HEK293 (cell line): ENCODE results near the gene PDSS2.

Source experiments
- GLIS1 ChIP-seq: fragments of 450-650 bp; formaldehyde crosslinking; IDR thresholded peaks from 2 replicates; pipeline ENCODE4 v1.5.1; 2016; ENCODE audit warnings: missing biosample characterization, missing genetic modification characterization
- GLIS2 ChIP-seq: fragments of 450-650 bp; formaldehyde crosslinking; IDR thresholded peaks from 2 replicates; pipeline ENCODE4 v1.5.1; 2016; ENCODE audit warnings: missing biosample characterization, missing genetic modification characterization
- HOXC10 ChIP-seq: sonication (generic); formaldehyde crosslinking; IDR thresholded peaks from 2 replicates; pipeline ENCODE4 v1.8.1; 2023; ENCODE audit warnings: mild to moderate bottlenecking, missing genetic modification reagents
- KLF10 ChIP-seq: fragments of 450-650 bp; IDR thresholded peaks from 2 replicates; pipeline ENCODE4 v1.5.1; 2018; ENCODE audit warnings: missing biosample characterization, mild to moderate bottlenecking, missing genetic modification characterization
- KLF7 ChIP-seq: fragments of 450-650 bp; formaldehyde crosslinking; IDR thresholded peaks from 2 replicates; pipeline ENCODE4 v1.5.1; 2016; ENCODE audit warnings: missing biosample characterization, missing genetic modification characterization, borderline replicate concordance
- REPIN1 ChIP-seq: fragments of 450-650 bp; formaldehyde crosslinking; IDR thresholded peaks from 2 replicates; pipeline ENCODE4 v1.5.1; 2017; ENCODE audit warnings: missing biosample characterization, missing genetic modification characterization, low read depth
- SP3 ChIP-seq: fragments of 450-650 bp; formaldehyde crosslinking; IDR thresholded peaks from 2 replicates; pipeline ENCODE4 v1.5.1; 2016; ENCODE audit warnings: missing biosample characterization, missing genetic modification characterization
- SP7 ChIP-seq: fragments of 450-650 bp; formaldehyde crosslinking; IDR thresholded peaks from 2 replicates; pipeline ENCODE4 v1.5.1; 2016; ENCODE audit warnings: missing biosample characterization, missing genetic modification characterization
- ZBTB10 ChIP-seq: fragments of 450-650 bp; formaldehyde crosslinking; IDR thresholded peaks from 2 replicates; pipeline ENCODE4 v1.5.1; 2016; ENCODE audit warnings: missing biosample characterization, missing genetic modification characterization
- ZEB2 ChIP-seq: fragments of 450-650 bp; formaldehyde crosslinking; IDR thresholded peaks from 2 replicates; pipeline ENCODE4 v1.5.1; 2016; ENCODE audit warnings: missing biosample characterization, missing genetic modification characterization
- ZIC2 ChIP-seq: fragments of 450-650 bp; formaldehyde crosslinking; IDR thresholded peaks from 2 replicates; pipeline ENCODE4 v1.5.1; 2016; ENCODE audit warnings: missing biosample characterization, missing genetic modification characterization
- ZNF10 ChIP-seq: fragments of 450-650 bp; formaldehyde crosslinking; IDR thresholded peaks from 2 replicates; pipeline ENCODE4 v1.5.1; 2017; ENCODE audit warnings: missing biosample characterization, missing genetic modification characterization
- ZNF148 ChIP-seq: fragments of 450-650 bp; formaldehyde crosslinking; IDR thresholded peaks from 2 replicates; pipeline ENCODE4 v1.5.0; 2017; ENCODE audit warnings: missing biosample characterization, missing genetic modification characterization, borderline replicate concordance
- ZNF157 ChIP-seq: fragments of 450-650 bp; formaldehyde crosslinking; IDR thresholded peaks from 2 replicates; pipeline ENCODE4 v1.5.1; 2016; ENCODE audit warnings: missing biosample characterization, missing genetic modification characterization
- ZNF184 ChIP-seq: fragments of 450-650 bp; IDR thresholded peaks from 2 replicates; pipeline ENCODE4 v1.5.1; 2018; ENCODE audit warnings: missing biosample characterization, mild to moderate bottlenecking, missing genetic modification characterization
- ZNF26 ChIP-seq: fragments of 450-650 bp; formaldehyde crosslinking; IDR thresholded peaks from 2 replicates; pipeline ENCODE4 v1.5.1; 2016; ENCODE audit warnings: missing biosample characterization, missing genetic modification characterization
- ZNF280C ChIP-seq: fragments of 450-650 bp; formaldehyde crosslinking; IDR thresholded peaks from 2 replicates; pipeline ENCODE4 v1.5.1; 2016; ENCODE audit warnings: missing biosample characterization, missing genetic modification characterization
- ZNF426 ChIP-seq: fragments of 450-650 bp; formaldehyde crosslinking; IDR thresholded peaks from 2 replicates; pipeline ENCODE4 v1.5.1; 2017; ENCODE audit warnings: missing biosample characterization, missing genetic modification characterization, mild to moderate bottlenecking, inconsistent platforms, moderate library complexity
- ZNF48 ChIP-seq: fragments of 450-650 bp; formaldehyde crosslinking; IDR thresholded peaks from 2 replicates; pipeline ENCODE4 v1.5.1; 2016; ENCODE audit warnings: missing biosample characterization, missing genetic modification characterization
- ZNF501 ChIP-seq: fragments of 450-650 bp; formaldehyde crosslinking; IDR thresholded peaks from 2 replicates; pipeline ENCODE4 v1.5.1; 2016; ENCODE audit warnings: missing biosample characterization, missing genetic modification characterization
- ZNF514 ChIP-seq: fragments of 450-650 bp; formaldehyde crosslinking; IDR thresholded peaks from 2 replicates; pipeline ENCODE4 v1.5.1; 2016; ENCODE audit warnings: missing biosample characterization, missing genetic modification characterization
- ZNF548 ChIP-seq: fragments of 450-650 bp; formaldehyde crosslinking; IDR thresholded peaks from 2 replicates; pipeline ENCODE4 v1.5.1; 2016; ENCODE audit warnings: missing biosample characterization, missing genetic modification characterization
- ZNF692 ChIP-seq: fragments of 450-650 bp; formaldehyde crosslinking; IDR thresholded peaks from 2 replicates; pipeline ENCODE4 v1.5.1; 2016; ENCODE audit warnings: missing biosample characterization, missing genetic modification characterization
- ZNF768 ChIP-seq: fragments of 450-650 bp; formaldehyde crosslinking; IDR thresholded peaks from 2 replicates; pipeline ENCODE4 v1.5.1; 2018; ENCODE audit warnings: missing biosample characterization, mild to moderate bottlenecking, missing genetic modification characterization
- ZNF791 ChIP-seq: fragments of 450-650 bp; formaldehyde crosslinking; IDR thresholded peaks from 2 replicates; pipeline ENCODE4 v1.5.1; 2016; ENCODE audit warnings: missing biosample characterization, missing genetic modification characterization
- ZSCAN30 ChIP-seq: fragments of 450-650 bp; IDR thresholded peaks from 2 replicates; pipeline ENCODE4 v1.5.1; 2018; ENCODE audit warnings: missing biosample characterization, mild to moderate bottlenecking, missing genetic modification characterization, moderate library complexity
- ZSCAN5A ChIP-seq: fragments of 450-650 bp; formaldehyde crosslinking; IDR thresholded peaks from 2 replicates; pipeline ENCODE4 v1.5.1; 2016; ENCODE audit warnings: missing biosample characterization, missing genetic modification characterization

PDSS2 gene

GRCh38 chr6:107115695-107116327 is 343.6 kb downstream of the PDSS2 start (continued):
- TF ChIP-seq ZBTB10 (tag by site-specific recombination) (peak; percentile 43), ZNF501 (tag by site-specific recombination) (0 out of 2 replicates have a peak, but pooled peaks have one; percentile 30), ZNF48 (tag by site-specific recombination) (no peak), ZNF157 (tag by site-specific recombination) (no peak), HOXC10 (CRISPR knock-in tag) (no peak), ZNF514 (tag by site-specific recombination) (no peak), KLF10 (tag by site-specific recombination) (0 out of 2 replicates have a peak, but pooled peaks have one; percentile 41), ZNF148 (no peak), SP7 (peak; percentile 30; the same call in 1 of the 2 replicates), ZNF426 (tag by site-specific recombination) (no peak), ZNF10 (tag by site-specific recombination) (0 out of 2 replicates have a peak, but pooled peaks have one; percentile 15), ZIC2 (tag by site-specific recombination) (peak; percentile 57; the same call in 1 of the 2 replicates), GLIS2 (tag by site-specific recombination) (peak; percentile 81), ZSCAN30 (peak; percentile 78; the same call in 1 of the 2 replicates), ZNF26 (tag by site-specific recombination) (no peak), ZNF280C (no peak), ZSCAN5A (tag by site-specific recombination) (no peak), REPIN1 (tag by site-specific recombination) (no peak), ZNF768 (tag by site-specific recombination) (no peak), ZNF791 (no peak), SP3 (tag by site-specific recombination) (peak; percentile 41; the same call in 1 of the 2 replicates), GLIS1 (tag by site-specific recombination) (peak; percentile 31; the same call in 1 of the 2 replicates), ZNF184 (tag by site-specific recombination) (no peak), KLF7 (tag by site-specific recombination) (no peak), ZNF548 (tag by site-specific recombination) (no peak), ZEB2 (peak; percentile 56; the same call in 1 of the 2 replicates), ZNF692 (tag by site-specific recombination) (peak; percentile 63; the same call in 1 of the 2 replicates)
